ENCODE measurements around the gene LBH.

Gene LBH

DNA sequence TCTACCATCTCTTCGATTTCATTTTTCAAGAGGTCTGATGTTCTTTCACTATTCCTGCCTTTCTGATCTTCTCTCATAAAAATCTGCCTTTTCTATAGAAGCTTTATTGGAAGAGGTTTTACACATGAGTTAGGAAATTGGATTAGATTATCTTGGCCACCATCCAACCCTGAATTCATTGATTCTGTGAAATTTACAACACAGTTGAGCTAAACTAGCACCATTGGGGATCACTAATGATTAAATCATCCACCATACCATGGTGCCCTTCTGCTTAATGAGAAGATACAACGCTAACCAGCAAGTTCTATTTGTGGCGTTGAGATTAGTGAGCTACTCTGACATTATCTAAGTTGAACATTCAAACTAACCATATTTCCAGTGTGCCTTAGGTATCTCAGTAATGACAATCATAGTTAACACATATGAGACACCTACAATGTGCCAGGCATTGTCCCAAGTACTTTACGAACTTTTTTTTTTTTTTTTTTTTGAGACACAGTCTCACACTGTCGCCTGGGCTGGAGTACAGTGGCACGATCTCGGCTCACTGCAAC, 17.3 kb upstream of the LBH start:
- Histone ChIP-seq H3K4me2 (ENCODE audit: low read length) (no peak overlapping the region), H4K20me1 (ENCODE audit: insufficient read depth, low read length) (no peaks in the 10 kb centered on the region), H3K36me3 (replicated peaks; ENCODE audit: low read depth, low read length) (no peaks in the 10 kb centered on the region), H3K9ac (ENCODE audit: low read length) (no peak overlapping the region), H3K27me3 (ENCODE audit: low read depth, low read length) (peaks cover 18% of the 10 kb centered on the region), H3K4me1 (ENCODE audit: low read length) (peaks cover 19% of the 10 kb centered on the region), H3K79me2 (ENCODE audit: low read length) (no peaks in the 10 kb centered on the region), H3K27ac (ENCODE audit: low read length) (no peak overlapping the region), H2AFZ (ENCODE audit: low read depth, low read length) (no peak overlapping the region), H3K4me3 (ENCODE audit: low read length) (no peak overlapping the region), H3K9me3 (ENCODE audit: insufficient read depth, low read length) (no peaks in the 10 kb centered on the region)
- TF ChIP-seq, protein P1, sequence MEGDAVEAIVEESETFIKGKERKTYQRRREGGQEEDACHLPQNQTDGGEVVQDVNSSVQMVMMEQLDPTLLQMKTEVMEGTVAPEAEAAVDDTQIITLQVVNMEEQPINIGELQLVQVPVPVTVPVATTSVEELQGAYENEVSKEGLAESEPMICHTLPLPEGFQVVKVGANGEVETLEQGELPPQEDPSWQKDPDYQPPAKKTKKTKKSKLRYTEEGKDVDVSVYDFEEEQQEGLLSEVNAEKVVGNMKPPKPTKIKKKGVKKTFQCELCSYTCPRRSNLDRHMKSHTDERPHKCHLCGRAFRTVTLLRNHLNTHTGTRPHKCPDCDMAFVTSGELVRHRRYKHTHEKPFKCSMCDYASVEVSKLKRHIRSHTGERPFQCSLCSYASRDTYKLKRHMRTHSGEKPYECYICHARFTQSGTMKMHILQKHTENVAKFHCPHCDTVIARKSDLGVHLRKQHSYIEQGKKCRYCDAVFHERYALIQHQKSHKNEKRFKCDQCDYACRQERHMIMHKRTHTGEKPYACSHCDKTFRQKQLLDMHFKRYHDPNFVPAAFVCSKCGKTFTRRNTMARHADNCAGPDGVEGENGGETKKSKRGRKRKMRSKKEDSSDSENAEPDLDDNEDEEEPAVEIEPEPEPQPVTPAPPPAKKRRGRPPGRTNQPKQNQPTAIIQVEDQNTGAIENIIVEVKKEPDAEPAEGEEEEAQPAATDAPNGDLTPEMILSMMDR (IDR thresholded peaks at IDR 0.05; ENCODE audit: low read depth, low read length): no peak
- no peak for TF ChIP-seq EZH2phosphoT487 (IDR thresholded peaks at IDR 0.05; ENCODE audit: low read depth)

DNA sequence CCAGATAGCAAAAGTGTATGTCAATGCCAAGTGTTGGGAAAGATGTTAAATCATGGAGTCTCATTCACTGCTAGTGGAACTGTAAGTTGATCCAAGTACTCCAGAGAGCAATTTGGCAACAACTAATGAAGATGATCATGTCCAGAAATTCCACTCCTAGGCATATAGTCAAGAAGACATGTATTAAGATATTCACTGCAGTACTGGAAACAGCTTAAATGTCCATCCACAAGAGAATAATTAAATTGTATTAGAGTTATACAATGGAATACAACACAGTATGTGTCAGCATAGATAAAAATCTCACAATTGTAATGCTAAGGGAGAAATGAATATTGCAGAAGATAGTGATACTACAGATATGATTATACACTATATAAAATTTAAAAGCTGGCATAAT, 15.2 kb upstream of the LBH start:
- no peak overlapping the region for H3K27ac ChIP-seq (ENCODE audit: low read length)
- no peaks in the 10 kb centered on the region for H3K36me3 ChIP-seq (replicated peaks; ENCODE audit: low read depth, low read length)
- H3K79me2 ChIP-seq (ENCODE audit: low read length): no peaks in the 10 kb centered on the region
- H3K4me1 ChIP-seq (ENCODE audit: low read length): peaks cover 19% of the 10 kb centered on the region
- H3K9ac ChIP-seq (ENCODE audit: low read length): no peak overlapping the region
- H3K9me3 ChIP-seq (ENCODE audit: insufficient read depth, low read length): no peaks in the 10 kb centered on the region
- TF ChIP-seq EZH2phosphoT487 (IDR thresholded peaks at IDR 0.05; ENCODE audit: low read depth): no peak
- TF ChIP-seq, protein P1 (IDR thresholded peaks at IDR 0.05; ENCODE audit: low read depth, low read length): no peak
- H3K4me3 ChIP-seq (ENCODE audit: low read length): no peak overlapping the region
- peaks cover 39% of the 10 kb centered on the region for H3K27me3 ChIP-seq (ENCODE audit: low read depth, low read length)
- H2AFZ ChIP-seq (ENCODE audit: low read depth, low read length): no peak overlapping the region
- no peaks in the 10 kb centered on the region for H4K20me1 ChIP-seq (ENCODE audit: insufficient read depth, low read length)
- H3K4me2 ChIP-seq (ENCODE audit: low read length): no peak overlapping the region

DNA sequence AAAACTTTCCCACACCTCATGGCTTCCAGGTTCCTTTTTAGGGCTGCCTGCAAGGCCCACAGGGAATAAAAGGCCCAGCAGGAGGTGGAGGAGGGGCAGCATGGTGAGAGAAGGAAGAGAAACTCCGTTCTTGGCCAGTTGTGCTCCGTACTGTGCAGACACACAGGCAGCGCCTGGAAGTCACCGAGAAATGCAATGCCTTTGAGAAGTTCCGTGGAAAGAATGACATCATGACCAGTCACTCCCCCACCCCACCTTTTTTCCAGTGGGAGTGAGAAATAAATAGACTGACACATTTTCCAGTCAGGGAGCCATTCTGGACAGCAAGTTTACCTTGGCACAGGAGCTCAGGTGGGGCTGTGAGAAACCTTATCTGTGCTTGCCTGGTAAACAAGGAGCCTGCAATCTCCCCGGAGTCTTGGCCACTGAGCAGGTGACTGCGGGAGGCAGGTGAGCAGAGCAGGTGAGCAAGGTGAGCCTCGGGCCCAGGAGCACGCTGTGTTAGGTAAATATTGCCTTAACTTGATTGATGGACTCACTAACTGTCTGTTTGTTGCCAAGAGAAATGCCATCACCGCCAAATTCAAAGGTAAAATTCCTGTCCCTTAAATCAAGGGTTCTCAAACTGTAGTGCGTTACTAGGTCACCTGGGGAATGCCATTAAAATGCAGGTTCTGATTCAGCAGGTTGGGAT, 13.5 kb upstream of the LBH start:
- peaks cover 42% of the 10 kb centered on the region for H3K27me3 ChIP-seq (ENCODE audit: low read depth, low read length)
- H3K9me3 ChIP-seq (ENCODE audit: insufficient read depth, low read length): no peaks in the 10 kb centered on the region
- H3K4me3 ChIP-seq (ENCODE audit: low read length): peak overlapping the region; percentile 63
- no peaks in the 10 kb centered on the region for H3K79me2 ChIP-seq (ENCODE audit: low read length)
- H3K9ac ChIP-seq (ENCODE audit: low read length): no peak overlapping the region
- H3K36me3 ChIP-seq (replicated peaks; ENCODE audit: low read depth, low read length): no peaks in the 10 kb centered on the region
- no peak overlapping the region for H2AFZ ChIP-seq (ENCODE audit: low read depth, low read length)
- no peaks in the 10 kb centered on the region for H4K20me1 ChIP-seq (ENCODE audit: insufficient read depth, low read length)
- no peak for TF ChIP-seq EZH2phosphoT487 (IDR thresholded peaks at IDR 0.05; ENCODE audit: low read depth)
- TF ChIP-seq, protein P1 (IDR thresholded peaks at IDR 0.05; ENCODE audit: low read depth, low read length): no peak
- peak overlapping the region; percentile 90 for H3K4me2 ChIP-seq (ENCODE audit: low read length)
- H3K4me1 ChIP-seq (ENCODE audit: low read length): peaks cover 28% of the 10 kb centered on the region
- H3K27ac ChIP-seq (ENCODE audit: low read length): no peak overlapping the region

DNA sequence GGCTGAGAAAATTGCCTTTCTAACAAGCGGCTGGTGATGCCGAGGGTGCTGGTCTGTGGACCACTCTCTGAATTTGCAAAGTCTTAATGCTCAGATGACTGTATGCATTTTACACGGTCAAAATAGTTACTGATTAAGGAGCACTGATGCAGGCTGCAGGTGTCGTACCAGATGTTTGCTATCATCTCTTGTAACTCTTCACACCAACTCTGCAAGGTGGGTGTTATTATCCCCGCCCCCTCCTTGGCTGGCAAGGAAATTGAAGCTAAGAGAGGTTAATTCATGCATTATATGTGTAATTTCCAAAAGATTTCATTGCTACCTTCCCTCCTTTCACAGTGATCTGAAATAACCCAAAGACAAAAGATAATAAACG, 13.0 kb upstream of the LBH start:
- no peak overlapping the region for H3K27ac ChIP-seq (ENCODE audit: low read length)
- H3K36me3 ChIP-seq (replicated peaks; ENCODE audit: low read depth, low read length): no peaks in the 10 kb centered on the region
- no peaks in the 10 kb centered on the region for H4K20me1 ChIP-seq (ENCODE audit: insufficient read depth, low read length)
- H3K27me3 ChIP-seq (ENCODE audit: low read depth, low read length): peaks cover 39% of the 10 kb centered on the region
- no peaks in the 10 kb centered on the region for H3K9me3 ChIP-seq (ENCODE audit: insufficient read depth, low read length)
- H3K4me2 ChIP-seq (ENCODE audit: low read length): peak overlapping the region; percentile 90
- no peak overlapping the region for H3K9ac ChIP-seq (ENCODE audit: low read length)
- H2AFZ ChIP-seq (ENCODE audit: low read depth, low read length): no peak overlapping the region
- peaks cover 33% of the 10 kb centered on the region for H3K4me1 ChIP-seq (ENCODE audit: low read length)
- H3K79me2 ChIP-seq (ENCODE audit: low read length): no peaks in the 10 kb centered on the region
- TF ChIP-seq, protein P1 (IDR thresholded peaks at IDR 0.05; ENCODE audit: low read depth, low read length): no peak
- TF ChIP-seq EZH2phosphoT487 (IDR thresholded peaks at IDR 0.05; ENCODE audit: low read depth): no peak
- peak overlapping the region; percentile 63; the same call in 1 of the 2 replicates for H3K4me3 ChIP-seq (ENCODE audit: low read length)

Data from OCI-LY3 (cell line).